Naive thymus-derived CD4-positive, alpha-beta T cell (primary cell): ENCODE measurements around the gene XYLT1. TPM values are rescaled to one million over a fixed set of nuclear protein-coding genes. Genes with fewer than 3 reads are reported as not detected.

ENCODE experiments used
- ATAC-seq: fragments of 150-1000 bp; cut with Tn5 transposase; 2 replicates; pipeline ENCODE4 v1.10.0; 2021; ENCODE audit warnings: mild to moderate bottlenecking, moderate library complexity
- CTCF ChIA-PET: fragments of 350-600 bp; sonication (Branson Sonifier 250); formaldehyde crosslinking; loops from one replicate; lab custom pipeline; 2021; ENCODE audit warnings: antibody characterized with exemption; lab: Charles Lee
- POLR2A ChIA-PET: fragments of 350-600 bp; sonication (Branson Sonifier 250); formaldehyde crosslinking; loops from one replicate; lab custom pipeline; 2021; ENCODE audit warnings: antibody characterized with exemption, inconsistent platforms; lab: Charles Lee
- DNase-seq, 9 donors: peaks; one replicate each; pipeline versions ENCODE4 v3.0.0 to v3.0.0-alpha.2; 2020 to 2022; ENCODE audit warnings: mixed read lengths in 1 of 9
- H3K27ac ChIP-seq: one replicate; pipeline ENCODE4 v1.7.0; 2013; ENCODE audit warnings: mild to moderate bottlenecking, low read depth, low read length, moderate library complexity
- H3K27me3 ChIP-seq, 2 donors: one replicate each; pipeline ENCODE4 v1.7.0; 2013; ENCODE audit warnings: low read length in 2 of 2, mild to moderate bottlenecking in 2 of 2, moderate library complexity in 2 of 2; ENCODE audit not compliant: control insufficient read depth in 2 of 2, insufficient read depth in 2 of 2
- H3K36me3 ChIP-seq, 3 experiments: 1 replicate in 2 of 3; 2 replicates in 1 of 3; pipeline ENCODE4 v1.7.0; 2013; ENCODE audit warnings: low read length in 3 of 3, mild to moderate bottlenecking in 3 of 3, moderate library complexity in 1 of 3; ENCODE audit not compliant: insufficient read depth in 3 of 3, control insufficient read depth in 2 of 3
- H3K4me1 ChIP-seq, 2 donors: one replicate each; pipeline ENCODE4 v1.7.0; 2013; ENCODE audit warnings: low read length in 2 of 2, mild to moderate bottlenecking in 2 of 2, moderate library complexity in 1 of 2; ENCODE audit not compliant: control insufficient read depth in 2 of 2, insufficient read depth in 2 of 2
- H3K4me3 ChIP-seq: 2 replicates; pipeline ENCODE4 v1.7.0; 2013; ENCODE audit warnings: mild to moderate bottlenecking, low read length
- H3K9me3 ChIP-seq, 3 experiments: 1 replicate in 2 of 3; 2 replicates in 1 of 3; pipeline ENCODE4 v1.7.0; 2013; ENCODE audit warnings: low read length in 3 of 3; ENCODE audit not compliant: control insufficient read depth in 2 of 3
- H3K27ac Mint-ChIP-seq, 9 donors: one replicate each; pipeline ENCODE4 v1.8.0; 2020 to 2022; ENCODE audit warnings: mixed read lengths in 9 of 9, mild to moderate bottlenecking in 8 of 9, moderate library complexity in 5 of 9, inconsistent platforms in 2 of 9
- H3K27me3 Mint-ChIP-seq, 5 donors: one replicate each; pipeline ENCODE4 v1.8.0; 2021 to 2022; ENCODE audit warnings: mixed read lengths in 5 of 5, mild to moderate bottlenecking in 1 of 5
- H3K36me3 Mint-ChIP-seq, 5 donors: one replicate each; pipeline ENCODE4 v1.8.0; 2020 to 2022; ENCODE audit warnings: mixed read lengths in 5 of 5, mild to moderate bottlenecking in 3 of 5, inconsistent platforms in 1 of 5
- H3K4me1 Mint-ChIP-seq, 7 donors: one replicate each; pipeline ENCODE4 v1.8.0; 2020 to 2022; ENCODE audit warnings: mixed read lengths in 7 of 7, mild to moderate bottlenecking in 3 of 7, inconsistent platforms in 1 of 7
- H3K4me3 Mint-ChIP-seq, 10 donors: one replicate each; pipeline ENCODE4 v1.8.0; 2020 to 2022; ENCODE audit warnings: mild to moderate bottlenecking in 10 of 10, mixed read lengths in 10 of 10, moderate library complexity in 6 of 10, inconsistent platforms in 2 of 10
- H3K9me3 Mint-ChIP-seq, 11 donors: one replicate each; pipeline ENCODE4 v1.8.0; 2020 to 2022; ENCODE audit warnings: mixed read lengths in 11 of 11, mild to moderate bottlenecking in 4 of 11, inconsistent platforms in 1 of 11, moderate library complexity in 1 of 11
- intact Hi-C, 2 donors: fragments of 100-400 bp; cut with micrococcal nuclease; formaldehyde crosslinking; loops; one replicate each; pipeline ENCODE4 v1.15.1; 2023
- polyA plus RNA-seq, 2 donors: library from polyadenylated mRNA; unstranded; fragments of 300-500 nt; fragmentation: Illumina TruSeq; gene quantifications; one replicate each; pipeline ENCODE4 v1.2.3, GENCODE V29; 2021
- total RNA-seq, 6 experiments: library from RNA in 5 of 6; stranded (reverse) in 5 of 6; gene quantifications; 1 replicate in 5 of 6; 2 replicates in 1 of 6; pipeline ENCODE4 v1.2.3 and lab custom pipeline; 2021 to 2026

The XYLT1 gene
- total and polyA plus RNA-seq, 7 experiments from 2014 or later, result 1.9 to 50.4 (median 37.9) TPM

GRCh38 chr16:17364319-17365210 lies 106.2 kb downstream of the XYLT1 start:
- CTCF ChIA-PET, result interaction anchor here (0.6 to 1.0 kb wide), 3 partner anchors 51 to 120 kb away, joined by 3 to 4 read pairs (median 3); no protein-coding TSS in a partner anchor
- H3K27me3 ChIP-seq, result no peaks in the 10 kb centered on the region
- DNase-seq (peak in 7 of 9 donors; percentile 81 to 95 (median 91)), ATAC-seq (peak; percentile 90)
- H3K4me1 Mint-ChIP-seq, result peaks cover 68 to 100% (median 97%) of the 10 kb centered on the region in 7 donors
- H3K36me3 Mint-ChIP-seq, result peaks cover 0 to 53% (median 0%) of the 10 kb centered on the region in 5 donors
- H3K27me3 Mint-ChIP-seq, result no peaks in the 10 kb centered on the region
- H3K36me3 ChIP-seq, result no peaks in the 10 kb centered on the region
- H3K9me3 Mint-ChIP-seq, result peaks cover 0 to 9% (median 0%) of the 10 kb centered on the region in 11 donors
- no peaks in the 10 kb centered on the region for H3K9me3 ChIP-seq
- peak overlapping the region; percentile 28 for H3K4me3 ChIP-seq
- POLR2A ChIA-PET, result interaction anchor here (0.8 to 1.4 kb wide), 4 partner anchors 9 to 86 kb away, joined by 3 to 6 read pairs (median 3); no protein-coding TSS in a partner anchor
- H3K4me3 Mint-ChIP-seq, result peak overlapping the region; percentile 48 to 90 (median 73)
- peaks cover 90 to 91% of the 10 kb centered on the region in 2 donors for H3K4me1 ChIP-seq
- H3K27ac ChIP-seq, result peak overlapping the region; percentile 95
- peak overlapping the region; percentile 97 to 100 (median 99) for H3K27ac Mint-ChIP-seq
- intact Hi-C loops, result loop anchor here (1.0 to 10.0 kb wide), 10 partner anchors 18 to 1703 kb away; partner anchors contain the start of gene COQ7 (in 1 of the 2)

- ATAC-seq, result no peak
- Histone ChIP-seq H3K4me3 (no peak overlapping the region), H3K4me1 (peaks cover 89 to 98% of the 10 kb centered on the region in 2 donors), H3K36me3 (no peaks in the 10 kb centered on the region), H3K27me3 (no peaks in the 10 kb centered on the region), H3K9me3 (no peaks in the 10 kb centered on the region), H3K27ac (peak overlapping the region; percentile 95)
- H3K9me3 Mint-ChIP-seq, result peaks cover 0 to 5% (median 0%) of the 10 kb centered on the region in 11 donors
- H3K4me1 Mint-ChIP-seq, result peaks cover 76 to 100% (median 96%) of the 10 kb centered on the region in 7 donors
- no peaks in the 10 kb centered on the region for H3K27me3 Mint-ChIP-seq
- DNase-seq, result no peak
- peaks cover 0 to 59% (median 4%) of the 10 kb centered on the region in 5 donors for H3K36me3 Mint-ChIP-seq
- intact Hi-C loops, result loop anchor here in 1 of 2 donors (10.0 kb wide), 2 partner anchors 212 to 1398 kb away; no protein-coding TSS in a partner anchor
- CTCF ChIA-PET, result no interaction called here
- H3K27ac Mint-ChIP-seq, result peak overlapping the region; percentile 97 to 100 (median 99)
- H3K4me3 Mint-ChIP-seq, result peak overlapping the region in 9 of 10 donors; percentile 2 to 90 (median 43)
- POLR2A ChIA-PET, result interaction anchor here (0.7 kb wide), 1 partner anchor 9 kb away, joined by 3 read pairs; no protein-coding TSS in a partner anchor
These were observed 107.8 kb downstream of the XYLT1 start for GRCh38 chr16:17362946-17363345.

- Histone ChIP-seq H3K4me3 (no peak overlapping the region), H3K4me1 (peaks cover 82 to 98% of the 10 kb centered on the region in 2 donors), H3K36me3 (no peaks in the 10 kb centered on the region), H3K27ac (peak overlapping the region; percentile 95), H3K9me3 (no peaks in the 10 kb centered on the region), H3K27me3 (no peaks in the 10 kb centered on the region)
- H3K9me3 Mint-ChIP-seq, result peaks cover 0 to 3% (median 0%) of the 10 kb centered on the region in 11 donors
- H3K4me1 Mint-ChIP-seq, result peaks cover 76 to 100% (median 96%) of the 10 kb centered on the region in 7 donors
- POLR2A ChIA-PET, result interaction anchor here (0.6 to 1.5 kb wide), 3 partner anchors 8 to 43 kb away, joined by 3 to 5 read pairs (median 4); no protein-coding TSS in a partner anchor
- peak overlapping the region; percentile 97 to 100 (median 99) for H3K27ac Mint-ChIP-seq
- H3K27me3 Mint-ChIP-seq, result no peaks in the 10 kb centered on the region
- ATAC-seq, result no peak
- CTCF ChIA-PET, result interaction anchor here (0.7 kb wide), 1 partner anchor 35 kb away, joined by 10 read pairs; no protein-coding TSS in a partner anchor
- DNase-seq, result no peak
- H3K36me3 Mint-ChIP-seq, result peaks cover 5 to 60% (median 10%) of the 10 kb centered on the region in 5 donors
- peak overlapping the region in 7 of 10 donors; percentile 5 to 90 (median 49) for H3K4me3 Mint-ChIP-seq
- intact Hi-C loops, result loop anchor here in 1 of 2 donors (10.0 kb wide), 2 partner anchors 213 to 1397 kb away; no protein-coding TSS in a partner anchor
These were observed 108.6 kb downstream of the XYLT1 start for GRCh38 chr16:17362183-17362582.

- Histone ChIP-seq H3K4me3 (no peak overlapping the region), H3K27ac (peak overlapping the region; percentile 4), H3K4me1 (peaks cover 67 to 84% of the 10 kb centered on the region in 2 donors), H3K27me3 (no peaks in the 10 kb centered on the region), H3K9me3 (no peaks in the 10 kb centered on the region), H3K36me3 (no peaks in the 10 kb centered on the region)
- peaks cover 65 to 99% (median 86%) of the 10 kb centered on the region in 7 donors for H3K4me1 Mint-ChIP-seq
- H3K9me3 Mint-ChIP-seq, result peaks cover 0 to 3% (median 0%) of the 10 kb centered on the region in 11 donors
- peak overlapping the region; percentile 82 to 100 (median 99) for H3K27ac Mint-ChIP-seq
- DNase-seq (no peak), ATAC-seq (peak; percentile 28)
- peak overlapping the region in 8 of 10 donors; percentile 16 to 79 (median 46) for H3K4me3 Mint-ChIP-seq
- peaks cover 5 to 56% (median 11%) of the 10 kb centered on the region in 5 donors for H3K36me3 Mint-ChIP-seq
- POLR2A ChIA-PET, result interaction anchor here (0.7 to 5.3 kb wide), 5 partner anchors 9 to 19 kb away, joined by 3 to 57 read pairs (median 4); no protein-coding TSS in a partner anchor
- CTCF ChIA-PET, result interaction anchor here (1.7 kb wide), 2 partner anchors 9 to 56 kb away, joined by 6 read pairs; no protein-coding TSS in a partner anchor
- H3K27me3 Mint-ChIP-seq, result no peaks in the 10 kb centered on the region
- intact Hi-C loops, result loop anchor here in 1 of 2 donors (10.0 kb wide), 2 partner anchors 214 to 1396 kb away; no protein-coding TSS in a partner anchor
These were observed 110.1 kb downstream of the XYLT1 start for GRCh38 chr16:17360693-17361122.

GRCh38 chr16:17359788-17360390 lies 110.9 kb downstream of the XYLT1 start:
- ChIA-PET POLR2A (interaction anchor here (0.6 to 5.3 kb wide), 8 partner anchors 10 to 109 kb away, joined by 3 to 57 read pairs (median 3); no protein-coding TSS in a partner anchor), CTCF (interaction anchor here (0.6 to 1.7 kb wide), 4 partner anchors 10 to 57 kb away, joined by 3 to 6 read pairs (median 4); no protein-coding TSS in a partner anchor)
- Histone ChIP-seq H3K27ac (peak overlapping the region; percentile 35), H3K9me3 (no peaks in the 10 kb centered on the region), H3K4me3 (peak overlapping the region; percentile 6), H3K27me3 (no peaks in the 10 kb centered on the region), H3K36me3 (no peaks in the 10 kb centered on the region), H3K4me1 (peaks cover 59 to 75% of the 10 kb centered on the region in 2 donors)
- H3K9me3 Mint-ChIP-seq, result peaks cover 0 to 3% (median 0%) of the 10 kb centered on the region in 11 donors
- H3K4me1 Mint-ChIP-seq, result peaks cover 58 to 95% (median 82%) of the 10 kb centered on the region in 7 donors
- peak in 2 of 9 donors; percentile 27 to 56 for DNase-seq
- H3K4me3 Mint-ChIP-seq, result peak overlapping the region; percentile 28 to 79 (median 64)
- H3K27me3 Mint-ChIP-seq, result no peaks in the 10 kb centered on the region
- H3K36me3 Mint-ChIP-seq, result peaks cover 5 to 60% (median 11%) of the 10 kb centered on the region in 5 donors
- intact Hi-C loops, result loop anchor here in 1 of 2 donors (1.0 to 10.0 kb wide), 3 partner anchors 15 to 1395 kb away; no protein-coding TSS in a partner anchor
- H3K27ac Mint-ChIP-seq, result peak overlapping the region; percentile 82 to 100 (median 99)
- ATAC-seq, result peak; percentile 36
